Activated CD4-positive, alpha-beta T cell treated with anti-CD3 and anti-CD28 coated beads, Interleukin-2, amount 50 U/mL, for 16 hours (primary cell): Measurements from ENCODE around the gene ZBTB47.

Experiments used
- DNase-seq: peaks from one replicate; pipeline ENCODE4 v3.0.0-alpha.2; 2020

The ZBTB47 gene

DNA sequence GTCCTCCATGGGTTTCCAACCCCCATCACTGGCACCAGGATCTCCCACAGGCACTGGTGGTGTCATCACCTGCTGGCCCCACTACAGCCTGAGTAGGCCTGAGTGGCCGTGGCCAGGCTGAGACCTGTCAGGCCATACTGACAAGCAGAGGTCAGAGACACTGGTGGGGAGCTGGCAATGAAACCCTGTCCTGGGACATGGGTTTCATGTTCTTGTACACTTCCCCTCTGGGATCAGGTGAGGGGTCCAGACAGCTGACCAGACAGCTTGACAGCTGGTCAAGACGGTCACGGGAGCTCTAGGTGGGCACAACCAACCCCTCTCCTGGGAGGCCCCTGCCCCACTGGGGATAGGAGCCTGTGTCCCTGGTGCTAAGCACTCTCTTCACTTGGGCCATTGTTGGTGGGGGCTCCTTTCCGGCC is 13.1 kb downstream of the ZBTB47 start:
- no peak for DNase-seq

DNA sequence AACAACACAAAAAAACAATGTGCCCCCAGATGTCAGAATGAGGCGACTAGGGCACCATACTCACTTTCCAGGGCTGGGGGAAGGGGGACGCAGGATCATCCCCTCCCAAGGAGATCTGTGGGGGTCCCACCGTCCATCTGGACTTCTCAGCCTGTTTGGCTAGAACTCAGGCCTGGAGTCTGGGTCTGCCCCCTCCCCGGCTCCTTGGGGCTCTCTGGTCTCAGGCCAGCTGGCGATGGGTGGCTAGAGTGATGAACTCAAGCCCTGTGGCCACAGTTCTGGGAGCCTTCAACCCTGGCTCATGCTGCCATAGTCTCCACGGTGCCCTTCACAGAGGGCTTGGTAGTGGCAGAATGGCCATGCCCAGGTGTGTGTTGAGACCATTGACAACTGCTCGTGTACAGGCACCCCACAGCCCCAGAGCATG is 13.6 kb downstream of the ZBTB47 start:
- DNase-seq, result no peak

GRCh38 chr3:42667523-42668412 is 14.3 kb downstream of the ZBTB47 start:
- DNase-seq, result no peak

DNA sequence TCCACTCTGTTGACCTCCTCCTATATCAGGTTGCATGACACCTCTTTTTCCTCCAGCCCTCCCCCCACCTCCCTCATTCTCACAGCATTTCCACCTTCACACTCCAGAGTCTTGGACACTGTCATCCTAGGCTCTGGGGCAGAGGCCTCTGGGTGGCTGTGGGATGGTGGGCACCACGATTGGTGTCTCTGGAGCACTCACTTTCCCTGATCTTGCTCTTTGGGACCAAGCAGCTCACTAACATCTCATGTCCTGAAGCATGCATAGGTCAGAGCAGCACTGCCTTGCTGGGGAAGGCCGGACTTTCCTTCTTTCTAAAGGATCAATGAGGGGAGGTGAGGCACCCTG is 14.9 kb downstream of the ZBTB47 start:
- DNase-seq, result no peak

- no peak for DNase-seq
Measured at GRCh38 chr3:42668793-42669217, 15.3 kb downstream of the ZBTB47 start.

DNA sequence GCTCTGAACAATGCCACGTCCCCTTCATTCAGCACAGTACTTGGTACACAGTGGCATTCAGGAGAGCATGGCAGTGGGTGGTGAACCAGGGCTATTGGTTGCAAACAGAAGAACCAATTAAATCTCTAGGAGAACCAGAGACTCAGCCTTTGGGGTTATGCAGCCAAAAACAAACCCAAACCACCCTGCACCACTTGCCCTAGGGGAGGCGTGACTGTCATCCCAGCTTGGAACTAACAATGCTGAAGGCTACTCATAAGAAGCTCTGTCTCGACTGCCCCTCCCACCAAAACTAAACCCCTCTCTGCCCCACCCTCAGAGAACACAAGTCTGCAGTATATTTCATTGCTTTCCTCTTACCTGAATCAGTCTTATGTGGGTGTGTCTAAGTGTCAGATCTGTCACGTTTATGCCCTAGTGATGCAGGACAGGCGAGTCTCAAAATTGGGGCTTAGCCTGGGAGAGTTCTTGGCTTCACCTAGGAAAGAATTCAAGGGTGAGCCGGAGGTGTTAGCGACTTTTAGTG is 16.6 kb downstream of the ZBTB47 start:
- DNase-seq, result no peak

DNA sequence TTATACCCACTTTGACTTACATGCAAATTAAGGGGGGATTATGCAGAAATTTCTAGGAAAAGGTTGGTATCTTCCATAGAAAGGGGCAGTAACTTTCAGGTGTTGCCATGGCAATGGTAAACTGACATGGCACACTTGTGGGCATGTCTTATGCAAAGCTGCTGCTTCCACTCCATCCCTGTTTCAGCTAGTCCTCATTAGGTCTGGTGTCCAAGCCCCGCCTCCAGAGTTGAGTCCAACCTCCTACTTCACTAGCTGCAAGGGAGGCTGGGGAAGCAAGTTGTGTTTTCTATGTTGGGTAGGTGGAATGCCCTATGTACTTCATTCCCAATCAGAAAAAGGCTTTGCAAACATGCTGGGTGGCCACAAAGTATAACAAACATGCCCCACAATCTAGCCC is 17.2 kb downstream of the ZBTB47 start:
- no peak for DNase-seq

DNA sequence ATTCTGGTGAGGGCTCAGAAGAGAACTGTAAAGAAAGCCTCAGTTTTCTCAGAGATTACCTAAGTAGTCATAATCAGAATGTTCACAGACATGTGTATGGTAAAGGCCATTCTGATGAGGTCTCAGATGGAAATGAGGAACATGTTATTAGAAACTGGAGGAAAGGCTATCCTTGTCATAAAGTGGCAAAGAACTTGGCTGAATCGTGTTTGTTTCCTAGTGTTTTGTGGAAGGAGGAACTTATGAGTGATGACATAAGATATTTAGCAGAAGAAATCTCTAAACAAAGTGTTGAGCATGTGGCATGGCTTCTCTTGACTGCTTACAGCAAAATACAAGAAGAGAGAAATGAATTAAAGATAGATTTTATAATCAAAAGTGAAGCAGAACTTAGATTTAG is 19.0 kb downstream of the ZBTB47 start:
- DNase-seq, result no peak

GRCh38 chr3:42673082-42673481 is 19.6 kb downstream of the ZBTB47 start:
- no peak for DNase-seq

DNA sequence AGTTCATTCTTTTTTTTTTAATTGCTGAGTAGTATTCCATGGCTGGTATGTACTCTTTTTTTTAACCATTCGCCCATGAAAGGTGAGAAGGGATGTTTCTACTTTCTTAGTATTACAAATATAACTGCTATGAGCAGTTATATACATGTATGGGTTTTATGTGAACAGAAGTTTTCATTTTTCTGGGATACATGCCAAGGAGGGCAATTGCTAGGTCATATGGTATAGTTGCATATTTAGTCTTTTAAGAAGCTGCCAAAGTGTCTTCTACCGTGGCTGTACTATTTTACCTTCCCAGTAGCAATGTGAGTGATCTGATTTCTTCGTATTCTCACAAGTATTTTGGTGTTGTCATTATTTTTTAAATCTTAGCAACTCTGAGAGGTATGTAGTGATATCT is 20.6 kb downstream of the ZBTB47 start:
- no peak for DNase-seq

DNA sequence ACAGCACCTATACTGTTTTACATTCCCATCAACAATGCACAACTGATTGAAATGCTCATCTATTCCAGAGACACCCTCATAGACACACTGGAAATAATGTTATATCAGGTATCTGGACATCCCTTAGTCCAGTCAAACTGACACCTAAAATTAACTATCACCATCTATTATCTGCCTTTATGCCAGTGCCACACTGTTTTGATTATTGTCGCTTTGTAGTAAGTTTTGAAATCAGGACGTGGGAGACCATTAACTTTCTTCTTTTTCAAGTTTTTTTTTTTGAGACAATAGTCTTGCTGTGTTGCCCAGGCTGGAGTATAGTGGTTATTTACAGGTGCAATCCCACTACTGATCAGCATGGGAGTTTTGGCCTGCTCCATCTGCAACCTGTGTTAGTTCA is 22.4 kb downstream of the ZBTB47 start:
- no peak for DNase-seq

DNA sequence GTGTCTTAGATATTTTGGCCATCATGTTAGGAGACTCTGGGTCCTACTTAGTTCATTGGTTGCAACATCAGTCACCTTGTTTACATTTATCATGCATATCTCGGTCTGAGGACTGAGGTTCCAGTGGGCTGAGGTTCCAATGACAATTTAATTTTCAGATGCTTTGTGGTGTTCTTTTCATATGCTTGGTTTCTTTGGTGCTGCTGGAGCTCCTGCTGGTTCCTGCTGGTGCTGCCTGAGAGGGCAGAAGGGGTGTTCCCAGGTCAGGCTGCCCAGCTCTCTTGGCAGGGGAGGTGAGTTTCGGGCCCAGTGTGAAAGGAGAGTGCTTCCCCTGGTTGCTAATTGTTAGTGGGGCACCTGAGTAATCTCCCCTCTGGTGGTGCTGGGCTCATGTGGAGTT is 24.9 kb downstream of the ZBTB47 start:
- DNase-seq, result no peak

- DNase-seq, result no peak
Measured at GRCh38 chr3:42680271-42680670, 26.8 kb downstream of the ZBTB47 start.

- DNase-seq, result no peak
Measured at GRCh38 chr3:42680806-42681205, 27.3 kb downstream of the ZBTB47 start.

DNA sequence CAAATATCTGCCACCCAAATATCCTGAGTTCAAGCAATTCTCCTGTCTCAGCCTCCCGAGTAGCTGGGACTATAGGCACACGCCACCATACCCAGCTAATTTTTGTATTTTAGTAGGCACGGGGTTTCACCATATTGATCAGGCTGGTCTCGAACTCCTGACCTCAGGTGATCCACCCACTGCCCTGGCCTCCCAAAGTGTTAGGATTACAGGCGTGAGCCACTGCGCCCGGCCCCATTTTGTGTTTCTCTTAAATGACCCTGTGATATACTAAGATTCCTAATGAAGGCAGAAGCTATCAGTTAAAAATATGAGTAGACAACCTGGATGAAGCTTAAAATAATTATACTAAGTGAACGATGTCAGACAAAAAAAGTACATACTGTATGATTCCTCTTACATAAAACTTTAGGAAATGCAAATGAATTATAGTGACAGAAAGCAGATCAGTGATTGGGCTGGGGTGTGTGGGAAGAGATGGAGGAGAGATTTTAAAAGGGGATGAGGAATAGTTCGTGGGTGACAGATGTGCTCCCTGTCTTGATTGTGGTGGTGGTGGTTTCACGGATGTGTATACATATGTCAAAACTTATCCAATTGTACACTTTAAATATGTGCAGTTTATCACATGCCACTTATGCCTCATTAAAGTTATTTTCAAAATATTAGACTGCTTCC is 28.0 kb downstream of the ZBTB47 start:
- no peak for DNase-seq

GRCh38 chr3:42682301-42683070 is 29.0 kb downstream of the ZBTB47 start:
- DNase-seq, result no peak

DNA sequence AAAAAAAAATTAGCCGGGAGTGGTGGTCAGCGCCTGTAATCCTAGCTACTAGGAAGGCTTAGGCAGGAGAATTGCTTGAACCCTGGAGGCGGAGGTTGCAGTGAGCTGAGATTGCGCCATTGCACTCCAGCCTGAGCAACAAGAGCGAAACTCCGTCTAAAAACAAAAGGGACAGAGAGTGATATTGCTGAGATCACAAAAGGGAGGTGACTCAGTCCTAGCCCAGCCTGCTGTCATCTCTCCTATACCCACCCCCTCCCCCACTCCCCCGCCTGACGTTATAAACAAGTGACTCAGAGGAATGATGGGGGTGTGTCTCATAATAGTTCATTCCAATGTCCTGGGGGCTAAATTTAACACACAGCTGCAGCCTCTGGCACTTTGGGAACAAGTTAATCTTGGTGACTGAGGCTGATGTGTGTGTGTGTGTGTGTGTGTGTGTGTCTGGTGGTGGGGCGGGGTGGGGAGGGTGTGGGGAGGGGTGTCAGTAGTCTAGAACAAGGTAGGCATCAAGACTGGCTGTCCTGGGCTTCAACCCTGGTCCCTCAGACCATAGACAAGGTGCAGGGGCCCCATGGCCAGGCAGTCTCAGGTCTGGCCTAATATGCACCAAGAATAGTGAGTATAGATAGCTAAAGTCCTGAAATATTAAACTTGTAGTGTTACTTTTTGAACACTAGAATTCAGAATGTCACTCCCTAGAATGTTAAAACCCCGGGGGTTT is 30.5 kb downstream of the ZBTB47 start:
- DNase-seq, result peak; percentile 70

DNA sequence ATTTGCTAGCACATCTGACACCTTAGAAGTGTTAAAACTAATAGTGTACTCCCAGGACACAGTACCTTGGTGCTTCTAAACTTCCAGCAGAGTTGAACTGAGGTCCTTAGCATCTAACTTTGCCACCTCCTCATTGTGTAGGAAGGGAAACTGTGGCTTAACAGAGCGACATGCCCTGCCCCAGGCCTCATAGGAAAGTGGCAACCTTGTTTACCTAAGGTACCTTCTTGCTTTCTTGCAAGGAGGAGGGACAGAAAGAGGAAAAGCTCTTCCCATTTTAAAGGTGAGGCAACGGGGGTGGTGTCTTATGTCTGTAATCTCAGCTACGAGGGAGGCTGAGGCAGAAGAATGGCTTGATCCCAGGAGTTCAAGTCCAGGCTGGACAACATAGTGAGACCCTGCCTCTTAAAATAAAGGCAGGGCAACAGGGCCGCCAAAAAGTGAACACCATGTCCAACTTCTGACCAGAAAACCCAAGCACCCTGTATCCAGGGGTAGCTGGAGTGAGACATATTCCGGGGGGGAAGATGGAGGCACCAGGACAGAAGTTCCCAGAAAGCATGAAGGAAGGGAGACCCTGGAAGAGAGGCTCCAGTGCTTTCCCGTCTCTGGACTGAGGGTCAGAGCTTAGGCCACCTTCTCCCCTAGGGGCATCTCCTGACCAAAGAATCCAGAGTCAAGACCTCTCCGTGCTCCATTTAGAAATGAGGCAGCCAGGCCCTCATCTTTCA is 31.3 kb downstream of the ZBTB47 start:
- DNase-seq, result no peak

DNA sequence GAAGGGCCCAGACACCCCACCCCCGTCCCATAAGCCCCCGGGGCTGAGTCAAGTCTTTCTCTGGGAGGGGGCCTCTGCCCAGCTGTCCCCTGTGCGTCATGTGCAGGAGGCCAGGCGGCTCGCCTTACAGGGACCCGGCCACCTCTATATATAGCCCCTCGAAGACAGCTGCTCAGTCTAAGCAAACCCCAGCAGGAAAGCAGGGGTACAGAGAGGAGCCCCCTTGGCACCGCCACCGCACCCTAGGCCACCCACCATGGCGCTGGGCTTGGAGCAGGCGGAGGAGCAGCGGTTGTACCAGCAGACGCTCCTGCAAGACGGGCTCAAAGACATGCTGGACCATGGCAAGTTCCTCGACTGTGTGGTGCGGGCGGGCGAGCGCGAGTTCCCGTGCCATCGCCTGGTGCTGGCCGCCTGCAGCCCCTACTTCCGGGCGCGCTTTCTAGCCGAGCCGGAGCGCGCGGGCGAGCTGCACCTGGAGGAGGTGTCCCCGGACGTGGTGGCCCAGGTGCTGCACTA is 31.9 kb downstream of the ZBTB47 start, which contains the start of gene KLHL40:
Gene KLHL40, plus strand, starts transcription at position 175 of the 519 bp plus-strand sequence. Its CDS starts 82 bp downstream, at position 257.
- DNase-seq, result no peak

DNA sequence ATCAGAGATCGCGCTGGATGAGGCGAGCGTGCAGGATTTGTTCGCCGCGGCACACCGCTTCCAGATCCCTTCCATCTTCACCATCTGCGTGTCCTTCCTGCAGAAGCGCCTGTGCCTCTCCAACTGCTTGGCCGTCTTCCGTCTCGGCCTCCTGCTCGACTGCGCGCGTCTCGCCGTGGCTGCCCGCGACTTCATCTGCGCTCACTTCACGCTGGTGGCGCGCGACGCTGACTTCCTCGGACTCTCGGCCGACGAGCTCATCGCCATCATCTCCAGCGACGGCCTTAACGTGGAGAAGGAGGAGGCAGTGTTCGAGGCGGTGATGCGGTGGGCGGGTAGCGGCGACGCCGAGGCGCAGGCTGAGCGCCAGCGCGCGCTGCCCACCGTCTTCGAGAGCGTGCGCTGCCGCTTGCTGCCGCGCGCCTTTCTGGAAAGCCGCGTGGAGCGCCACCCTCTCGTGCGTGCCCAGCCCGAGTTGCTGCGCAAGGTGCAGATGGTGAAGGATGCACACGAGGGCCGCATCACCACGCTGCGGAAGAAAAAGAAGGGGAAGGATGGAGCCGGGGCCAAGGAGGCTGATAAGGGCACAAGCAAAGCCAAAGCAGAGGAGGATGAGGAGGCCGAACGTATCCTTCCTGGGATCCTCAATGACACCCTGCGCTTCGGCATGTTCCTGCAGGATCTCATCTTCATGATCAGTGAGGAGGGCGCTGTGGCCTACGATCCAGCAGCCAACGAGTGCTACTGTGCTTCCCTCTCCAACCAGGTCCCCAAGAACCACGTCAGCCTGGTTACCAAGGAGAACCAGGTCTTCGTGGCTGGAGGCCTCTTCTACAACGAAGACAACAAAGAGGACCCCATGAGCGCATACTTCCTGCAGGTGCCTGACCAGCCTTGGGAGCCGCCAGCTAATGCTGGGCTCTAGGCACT is 32.7 kb downstream of the ZBTB47 start:
- no peak for DNase-seq
